ENCODE measurements around the gene PTGES.

The PTGES gene

GRCh38 chr9:129714511-129715061 is 38.3 kb downstream of the PTGES start:
- DNase-seq = no peak

- DNase-seq = no peak
These were observed 39.5 kb downstream of the PTGES start for GRCh38 chr9:129713402-129713679.

- no peak for DNase-seq
These were observed 40.0 kb downstream of the PTGES start for GRCh38 chr9:129712634-129713401.

- DNase-seq = no peak
These were observed 42.7 kb downstream of the PTGES start for GRCh38 chr9:129710169-129710453.

GRCh38 chr9:129709438-129710168 is 43.2 kb downstream of the PTGES start:
- no peak for DNase-seq

- no peak for DNase-seq
These were observed 44.0 kb downstream of the PTGES start for GRCh38 chr9:129708793-129709192.

- DNase-seq = no peak
These were observed 48.0 kb downstream of the PTGES start for GRCh38 chr9:129704807-129705206.

- no peak for DNase-seq
These were observed 49.0 kb downstream of the PTGES start for GRCh38 chr9:129703667-129704355.

GRCh38 chr9:129702589-129703520 is 50.0 kb downstream of the PTGES start:
- no peak for DNase-seq

- DNase-seq = no peak
These were observed 51.3 kb downstream of the PTGES start for GRCh38 chr9:129701549-129701948.

GRCh38 chr9:129701054-129701453 is 51.8 kb downstream of the PTGES start:
- DNase-seq = no peak

GRCh38 chr9:129698254-129698757 is 54.5 kb downstream of the PTGES start:
- DNase-seq = no peak

GRCh38 chr9:129697656-129698253 is 55.1 kb downstream of the PTGES start:
- peak; percentile 70 for DNase-seq

- peak; percentile 73 for DNase-seq
These were observed 55.7 kb downstream of the PTGES start for GRCh38 chr9:129696944-129697655.

GRCh38 chr9:129695870-129696269 is 57.0 kb downstream of the PTGES start:
- DNase-seq = no peak

- no peak for DNase-seq
These were observed 58.6 kb downstream of the PTGES start for GRCh38 chr9:129694243-129694646.

- DNase-seq = no peak
These were observed 59.1 kb downstream of the PTGES start for GRCh38 chr9:129693741-129694140.

GRCh38 chr9:129692534-129692933 is 60.3 kb downstream of the PTGES start:
- no peak for DNase-seq
